HG03378 (cell line): ENCODE data around the gene BORCS5.

Experiments
- ATAC-seq: cut with Tn5 transposase; IDR thresholded peaks from one replicate; pipeline ENCODE4 v1.9.1; 2021; ENCODE audit warnings: mild to moderate bottlenecking, moderate library complexity; ENCODE audit not compliant: unreplicated experiment

Gene BORCS5

DNA sequence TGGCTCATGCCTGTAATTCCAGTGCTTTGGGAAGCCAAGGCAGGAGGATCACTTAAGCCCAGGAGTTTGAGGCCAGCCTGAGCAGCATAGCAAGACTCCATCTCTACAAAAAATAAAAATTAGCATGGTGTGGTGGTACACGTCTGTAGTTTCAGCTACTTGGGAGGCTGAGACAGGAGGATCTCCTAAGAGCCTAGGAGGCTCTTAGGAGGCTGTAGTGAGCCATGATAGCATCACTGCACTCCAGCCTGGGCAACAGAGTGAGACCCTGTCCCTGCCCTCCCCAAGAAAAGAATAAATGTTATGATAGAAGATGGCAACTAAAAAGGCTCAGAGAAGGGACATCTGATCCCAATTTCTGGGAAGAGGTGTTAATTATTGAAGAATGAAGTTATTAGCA is 3.6 kb upstream of the BORCS5 start:
- no peak for ATAC-seq

DNA sequence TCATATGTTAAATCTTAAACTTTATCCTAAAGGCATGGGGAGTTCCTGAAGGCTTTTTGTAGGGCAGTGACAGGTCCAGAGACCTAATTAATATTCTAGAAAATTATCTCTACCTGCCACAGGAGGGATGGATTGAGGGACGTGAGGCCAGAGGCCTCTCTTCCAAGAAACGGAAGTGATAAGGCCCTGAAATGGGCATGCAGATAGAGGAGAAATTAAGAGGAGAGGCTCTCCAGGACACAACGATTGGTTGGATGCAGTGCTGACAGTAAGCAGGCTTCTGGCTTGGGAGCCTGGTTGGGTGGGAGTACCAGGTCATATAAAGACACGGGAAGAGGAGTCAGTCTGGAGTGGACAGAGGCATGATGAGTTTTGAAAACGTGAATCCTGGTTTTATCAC is 3.1 kb upstream of the BORCS5 start:
- no peak for ATAC-seq

DNA sequence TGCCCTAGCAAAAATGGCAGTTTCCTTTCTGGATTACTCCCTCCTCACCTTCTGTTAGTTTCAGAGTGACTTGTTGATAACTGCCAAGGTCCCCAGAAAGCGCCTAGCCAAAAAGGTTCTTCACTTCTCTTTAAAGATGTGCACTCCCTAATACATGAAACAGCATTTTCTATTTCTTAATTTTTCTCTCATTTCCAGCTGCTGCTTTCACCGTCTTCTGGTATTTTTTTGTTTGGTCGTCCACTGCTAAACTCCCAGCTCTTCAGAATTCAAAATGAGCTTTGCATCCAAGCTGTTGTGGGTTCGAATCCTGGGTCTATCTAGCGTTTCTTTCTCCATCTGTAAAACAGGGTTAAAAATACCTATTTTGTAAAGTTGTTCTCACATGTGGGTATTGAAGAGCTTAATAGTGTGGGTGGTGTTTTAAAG is 397 bp upstream of the BORCS5 start:
- no peak for ATAC-seq

DNA sequence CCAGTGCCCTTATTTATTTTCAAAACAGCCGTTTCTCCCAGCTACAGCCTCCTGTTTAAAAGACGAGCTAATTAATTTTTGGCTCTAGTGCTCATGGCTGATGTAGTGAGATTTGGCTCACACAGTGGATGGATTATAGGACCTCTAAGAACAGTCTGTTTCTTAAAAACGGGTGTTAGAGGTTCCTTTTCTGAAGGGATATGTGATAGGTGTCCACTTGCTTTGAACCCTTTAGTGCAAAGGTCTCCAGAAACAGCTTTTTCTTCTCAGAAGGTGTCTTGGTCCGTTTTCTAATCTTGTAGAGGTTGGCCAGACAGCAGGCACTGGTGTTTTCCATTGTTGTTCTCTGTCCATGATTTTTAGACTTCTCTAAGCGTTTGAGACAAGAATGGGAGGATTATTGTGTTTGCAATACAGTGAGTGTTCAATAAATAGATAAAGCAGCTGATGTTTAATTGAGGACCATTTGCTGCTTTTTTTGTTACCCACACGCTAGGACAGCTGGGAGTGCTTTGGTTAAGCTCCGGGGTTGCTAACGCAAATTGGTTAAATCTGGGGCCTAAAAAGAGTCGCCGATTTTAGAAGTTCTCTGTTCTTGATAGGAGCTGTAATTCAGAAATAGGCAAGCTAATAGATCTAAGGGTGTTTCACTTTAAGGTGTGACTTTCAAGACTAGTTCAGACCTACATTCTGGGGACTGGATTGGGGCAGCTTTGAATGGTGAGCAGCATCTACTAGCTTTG is 1.0 kb downstream of the BORCS5 start:
- ATAC-seq = no peak

DNA sequence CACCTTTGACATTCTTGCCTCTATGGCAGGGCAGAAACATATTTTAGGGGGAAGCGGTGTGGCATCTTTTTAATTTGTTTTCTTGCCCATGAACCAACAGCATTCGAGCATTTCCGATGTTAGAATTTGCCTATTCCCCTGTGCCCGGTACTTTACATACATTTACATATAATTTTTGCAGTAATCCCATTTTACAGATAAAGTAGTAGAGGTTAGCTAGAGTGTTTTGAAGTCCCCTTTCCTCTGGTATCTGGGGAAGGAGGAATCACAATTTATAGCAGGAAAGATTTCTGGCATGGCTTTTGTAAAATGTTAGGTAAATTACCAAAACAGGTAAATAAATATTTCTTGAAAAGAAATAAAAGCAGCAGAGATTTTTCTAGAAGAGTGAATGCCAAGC is 1.6 kb downstream of the BORCS5 start:
- ATAC-seq = no peak

DNA sequence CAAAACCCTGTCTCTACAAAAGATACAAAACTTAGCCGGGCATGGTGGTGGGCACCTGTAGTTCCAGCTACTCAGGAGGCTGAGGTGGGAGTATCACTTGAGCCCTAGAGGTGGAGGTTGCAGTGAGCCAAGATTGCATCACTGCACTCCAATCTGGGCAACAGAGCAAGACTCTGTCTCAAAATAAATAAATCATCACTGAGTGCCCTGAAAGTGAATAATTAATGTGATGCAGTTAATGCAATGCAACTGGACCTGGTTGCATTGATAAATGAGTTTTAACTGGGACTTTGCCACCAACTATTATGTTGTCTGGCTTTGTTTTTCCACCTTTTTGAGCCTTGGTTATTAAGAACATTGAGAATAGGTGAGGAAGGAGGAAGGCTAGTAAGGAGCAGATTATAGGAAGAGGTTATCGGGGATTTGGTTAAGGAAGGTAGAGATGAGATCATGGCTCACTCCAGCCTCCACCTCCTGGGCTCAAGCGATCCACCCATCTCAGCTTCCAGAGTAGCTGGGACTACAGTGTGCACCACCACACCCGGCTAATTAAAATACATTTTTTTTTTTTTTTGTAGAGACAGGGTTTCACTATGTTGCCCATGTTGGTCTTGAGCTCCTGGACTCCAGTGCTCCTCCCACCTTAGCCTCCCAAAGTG is 8.0 kb downstream of the BORCS5 start:
- ATAC-seq = no peak

DNA sequence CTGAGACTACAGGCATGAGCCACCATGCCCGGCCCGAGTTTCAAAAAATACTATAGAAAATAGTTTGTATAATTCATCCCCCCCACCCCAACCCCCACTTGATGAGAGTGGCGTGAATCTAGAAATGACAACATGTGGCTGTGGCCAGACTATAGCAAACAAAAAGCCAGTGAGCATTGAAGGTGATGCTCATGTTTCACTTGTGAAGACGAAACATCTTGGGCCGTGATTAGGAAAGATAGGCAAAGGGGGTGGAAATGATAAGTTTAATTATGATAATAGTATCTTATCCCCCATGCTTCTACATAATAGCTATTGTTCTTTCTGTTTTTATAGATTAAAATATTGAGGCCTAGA is 8.5 kb downstream of the BORCS5 start:
- no peak for ATAC-seq

DNA sequence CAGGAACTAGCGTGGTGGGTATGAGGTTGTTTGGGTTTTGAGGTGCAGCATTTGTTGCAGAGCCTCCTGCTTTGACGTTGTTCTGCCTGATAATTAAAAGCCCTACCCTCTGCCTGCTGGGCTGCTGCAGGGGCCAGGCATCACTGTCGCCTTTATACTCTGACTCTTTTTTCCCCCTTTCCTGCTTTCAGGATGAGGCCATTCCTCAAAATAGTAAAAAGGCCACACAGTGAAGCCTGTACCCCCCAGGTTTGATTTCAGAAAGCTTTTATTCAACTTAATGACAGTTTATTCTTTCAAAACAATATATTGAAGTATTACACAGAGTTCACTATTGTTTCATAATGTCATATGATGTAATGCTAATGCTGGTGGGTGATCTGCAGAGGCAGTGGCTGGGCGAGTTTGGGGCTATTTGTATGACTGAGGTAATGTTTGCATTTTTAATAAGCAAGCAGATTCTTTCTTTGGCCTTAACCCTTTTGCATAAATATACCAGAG is 9.1 kb downstream of the BORCS5 start:
- ATAC-seq = no peak

DNA sequence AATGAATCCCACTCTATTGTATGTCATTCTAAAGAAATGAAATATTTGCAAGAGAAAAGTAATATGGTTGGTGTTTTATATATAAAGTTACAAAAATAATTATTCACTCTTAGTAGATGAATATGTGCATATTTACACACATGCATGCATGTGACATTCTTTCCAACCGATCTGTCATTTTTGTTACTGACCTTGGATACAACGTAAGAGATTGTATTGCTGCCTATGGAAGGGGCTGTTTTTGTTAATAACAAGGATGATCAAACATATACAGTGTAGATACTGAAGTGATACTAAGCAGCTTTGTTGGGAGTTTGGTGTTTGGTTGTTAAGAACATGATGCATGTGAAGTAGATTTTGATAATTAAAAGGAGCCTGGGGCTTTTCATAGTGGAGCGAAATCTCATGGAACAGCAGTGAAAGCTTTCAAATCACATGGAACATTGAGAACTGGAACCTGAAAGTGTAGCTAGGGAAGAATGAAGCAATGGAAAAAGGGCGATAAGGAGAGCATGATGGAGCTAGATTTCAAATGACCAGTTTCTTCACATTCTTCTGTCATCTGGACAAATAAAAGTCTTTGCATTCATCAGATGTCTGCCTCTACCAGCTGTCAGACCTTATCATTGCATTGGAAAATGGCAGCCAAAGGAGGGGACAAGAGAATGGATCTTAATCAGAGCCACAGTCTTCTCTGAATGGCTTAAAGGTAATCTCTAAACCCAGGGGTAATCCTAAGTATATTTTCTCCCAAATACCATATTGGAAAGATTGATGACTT is 10.0 kb downstream of the BORCS5 start:
- ATAC-seq = no peak

DNA sequence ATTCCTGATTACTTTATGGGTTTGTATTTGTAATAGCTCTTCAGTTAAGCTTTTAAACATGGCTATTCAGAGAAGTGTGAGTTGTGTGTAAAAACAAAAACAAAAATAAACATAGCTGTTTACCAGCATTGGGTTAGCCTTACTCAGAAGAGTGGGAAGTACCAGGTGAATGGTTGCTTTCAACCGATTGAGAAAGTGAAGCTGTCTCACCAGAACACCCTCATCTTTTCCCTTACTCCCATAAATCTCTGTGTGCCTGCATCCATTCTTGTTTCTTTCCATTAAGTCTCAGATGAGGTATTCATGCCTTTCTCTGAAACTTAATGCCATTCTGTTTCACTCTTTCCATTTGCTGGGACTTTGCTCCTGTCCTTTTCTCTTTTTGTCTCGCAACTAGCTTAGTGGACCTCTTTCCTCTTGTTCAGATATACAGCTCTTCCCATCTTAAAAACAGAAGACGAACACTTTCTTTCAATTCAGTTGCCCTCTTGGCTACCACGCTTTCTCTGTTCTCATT is 10.7 kb downstream of the BORCS5 start:
- no peak for ATAC-seq

DNA sequence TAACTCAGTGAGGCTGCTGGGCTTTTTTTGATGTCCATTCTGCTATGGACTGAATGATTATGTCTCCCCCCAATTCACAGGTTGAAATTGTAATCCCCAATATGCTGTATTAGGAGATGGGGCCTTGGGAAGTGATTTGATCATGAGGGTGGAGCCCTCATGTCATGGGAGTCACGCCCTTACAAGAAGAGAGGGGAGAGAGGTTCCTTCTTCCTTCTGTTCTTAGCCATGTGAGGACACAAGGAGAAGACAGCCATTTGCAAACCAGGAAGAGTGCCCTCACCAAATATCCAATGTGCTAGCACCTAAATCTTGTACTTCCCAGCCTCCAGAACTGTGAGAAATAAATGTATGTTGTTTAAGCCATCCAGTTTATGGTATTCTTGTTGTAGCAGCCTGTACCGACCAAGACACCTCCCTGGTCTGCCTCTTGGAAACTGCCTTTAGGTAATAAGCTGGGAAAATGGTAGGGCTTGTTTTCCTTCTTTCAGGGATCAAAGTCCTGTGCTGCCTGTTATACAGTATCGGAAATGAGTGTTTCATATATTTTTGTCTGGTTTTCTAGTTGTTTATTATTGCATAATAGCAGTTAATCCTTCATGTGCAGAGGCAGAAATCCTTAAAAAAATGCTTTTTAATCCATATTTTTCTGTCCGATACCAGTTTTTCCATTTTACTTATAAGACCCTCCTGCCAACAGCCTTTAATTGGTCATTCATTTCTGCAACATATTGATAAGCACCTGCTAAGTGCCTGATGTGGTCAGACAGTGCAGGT is 16.3 kb downstream of the BORCS5 start:
- no peak for ATAC-seq

DNA sequence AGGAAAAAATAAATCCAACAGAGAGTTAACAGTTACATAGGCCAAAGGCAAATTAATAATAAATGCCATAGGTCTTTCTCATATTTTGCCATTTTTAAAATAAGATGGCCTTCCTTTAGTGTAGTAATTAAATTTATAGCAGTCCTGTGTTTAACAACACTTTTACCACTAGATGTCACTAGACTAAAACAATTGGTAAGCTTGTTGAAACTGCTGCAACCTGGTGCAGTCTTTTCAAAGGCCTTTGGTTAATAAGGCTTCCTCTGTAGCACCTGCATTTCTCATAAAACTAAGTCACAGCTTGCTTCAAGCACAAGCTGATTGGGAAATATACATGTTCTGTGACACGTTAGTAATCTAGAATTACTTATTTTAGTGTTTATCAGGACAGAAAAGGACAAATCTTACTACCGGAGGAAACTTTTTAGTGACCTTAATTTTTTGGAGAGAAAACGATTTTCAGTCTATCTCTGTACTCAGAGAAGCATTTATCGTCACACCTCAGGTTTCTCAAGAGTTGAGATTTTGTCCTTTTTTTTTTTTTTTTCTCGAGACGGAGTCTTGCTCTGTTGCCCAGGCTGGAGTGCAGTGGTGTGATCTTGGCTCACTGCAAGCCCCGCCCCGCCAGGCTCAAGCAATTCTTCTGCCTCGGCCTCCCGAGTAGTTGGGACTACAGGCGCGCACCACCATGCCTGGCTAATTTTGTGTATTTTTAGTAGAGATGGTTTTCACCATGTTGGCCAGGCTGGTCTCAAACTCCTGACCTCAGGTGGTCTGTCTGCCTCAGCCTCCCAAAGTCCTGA is 20.0 kb downstream of the BORCS5 start:
- ATAC-seq = peak; percentile 65

DNA sequence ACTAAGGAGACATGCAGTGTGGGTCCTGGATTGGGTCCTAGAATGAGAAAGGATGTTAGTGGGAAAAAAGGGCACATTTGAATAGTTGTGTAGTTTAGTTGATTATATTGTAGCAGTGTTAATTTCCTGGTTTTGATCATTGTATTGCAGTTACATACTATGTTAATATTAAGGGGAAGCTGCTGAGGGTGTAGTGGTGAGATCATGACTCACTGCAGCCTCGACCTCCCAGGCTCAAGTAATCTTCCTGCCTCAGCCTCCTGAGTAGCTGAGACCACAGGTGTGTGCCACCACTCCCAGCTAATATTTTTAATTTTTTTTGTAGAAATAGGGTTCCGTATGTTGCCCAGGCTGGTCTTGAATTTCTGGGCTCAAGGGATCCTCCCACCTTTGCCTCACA is 21.7 kb downstream of the BORCS5 start:
- ATAC-seq = no peak

DNA sequence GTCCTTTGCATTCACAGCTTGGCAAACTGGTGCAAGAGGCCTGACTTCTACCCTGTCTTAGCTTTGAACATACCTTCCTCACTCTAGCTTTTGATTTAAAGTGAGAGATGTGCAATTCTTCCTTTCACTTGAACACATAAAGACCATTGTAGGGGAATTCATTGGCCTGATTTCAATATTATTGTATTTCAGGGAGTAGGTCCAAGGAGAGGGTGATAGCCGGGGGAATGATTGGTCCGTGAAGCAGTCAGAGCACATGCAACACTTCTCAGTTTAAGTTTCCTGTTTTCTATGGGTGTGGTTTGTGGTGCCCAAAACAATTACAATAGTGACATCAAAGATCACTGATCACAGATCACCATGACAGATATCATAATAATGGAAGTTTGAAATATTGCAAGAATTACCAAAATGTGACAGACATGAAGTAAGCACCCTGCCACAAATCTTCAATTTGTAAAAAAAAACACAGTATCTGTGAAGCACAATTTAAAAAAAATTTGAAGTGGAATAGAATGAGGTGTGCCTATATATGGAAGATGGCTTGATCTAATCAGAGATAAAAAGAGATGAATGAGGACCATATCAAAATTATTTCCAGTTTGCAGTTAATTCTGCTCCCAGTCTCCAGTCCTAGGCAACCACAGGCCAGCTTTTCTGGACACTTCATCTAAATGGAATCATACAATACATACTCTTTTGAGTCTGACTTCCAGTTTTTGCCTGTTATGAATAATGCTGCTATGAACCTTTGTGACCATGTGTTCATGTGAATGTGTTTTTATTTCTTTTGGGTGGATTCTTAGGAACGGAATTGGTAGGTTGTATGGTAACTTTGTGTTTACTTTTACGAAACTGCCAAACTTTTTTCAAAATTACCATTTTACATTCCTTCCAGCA is 23.2 kb downstream of the BORCS5 start:
- peak; percentile 60 for ATAC-seq

DNA sequence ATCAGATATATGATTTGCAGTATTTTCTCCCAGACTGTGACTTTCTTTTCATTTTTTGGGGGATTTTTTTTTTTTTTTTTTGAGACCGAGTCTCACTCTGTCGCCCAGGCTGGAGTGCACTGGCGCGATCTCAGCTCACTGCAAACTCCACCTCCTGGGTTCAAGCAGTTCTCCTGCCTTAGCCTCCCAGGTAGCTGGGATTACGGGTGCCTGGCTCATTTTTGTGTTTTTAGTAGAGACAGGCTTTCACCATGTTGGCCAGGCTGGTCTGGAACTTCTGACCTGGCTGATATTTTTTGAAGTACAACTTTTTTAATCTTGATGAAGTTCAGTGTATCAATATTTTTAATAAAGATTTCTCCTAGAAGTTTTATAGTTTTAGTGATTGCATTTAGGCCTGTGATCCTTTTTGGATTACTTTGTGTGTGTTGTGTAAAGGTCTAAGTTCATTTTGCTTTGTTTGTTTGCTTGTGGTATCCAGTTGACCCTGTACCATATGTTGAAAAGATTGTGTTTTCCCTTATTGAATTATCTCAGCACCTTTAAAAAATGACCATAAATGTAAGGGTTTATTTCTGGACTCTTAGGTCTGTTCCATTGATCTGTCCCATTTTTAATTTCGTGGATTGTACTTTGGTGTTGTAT is 24.2 kb downstream of the BORCS5 start:
- ATAC-seq = no peak

DNA sequence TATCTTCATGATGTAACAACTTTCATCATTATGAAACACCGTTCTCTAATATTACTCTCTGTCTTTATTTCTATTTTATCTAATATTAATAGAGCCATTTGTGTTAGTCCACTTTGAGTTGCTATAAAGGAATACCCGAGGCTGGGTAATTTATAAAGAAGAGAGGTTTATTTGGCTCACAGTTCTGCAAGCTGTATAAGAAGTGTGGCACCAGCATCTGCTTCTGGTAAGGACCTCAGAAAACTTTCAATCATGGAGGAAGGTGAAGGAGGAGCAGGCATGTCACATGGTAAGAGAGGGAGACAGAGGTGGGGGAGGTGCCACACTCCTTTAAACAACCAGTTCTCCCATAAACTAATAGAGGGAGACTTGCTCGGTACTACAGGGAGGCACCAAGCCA is 25.1 kb downstream of the BORCS5 start:
- no peak for ATAC-seq

DNA sequence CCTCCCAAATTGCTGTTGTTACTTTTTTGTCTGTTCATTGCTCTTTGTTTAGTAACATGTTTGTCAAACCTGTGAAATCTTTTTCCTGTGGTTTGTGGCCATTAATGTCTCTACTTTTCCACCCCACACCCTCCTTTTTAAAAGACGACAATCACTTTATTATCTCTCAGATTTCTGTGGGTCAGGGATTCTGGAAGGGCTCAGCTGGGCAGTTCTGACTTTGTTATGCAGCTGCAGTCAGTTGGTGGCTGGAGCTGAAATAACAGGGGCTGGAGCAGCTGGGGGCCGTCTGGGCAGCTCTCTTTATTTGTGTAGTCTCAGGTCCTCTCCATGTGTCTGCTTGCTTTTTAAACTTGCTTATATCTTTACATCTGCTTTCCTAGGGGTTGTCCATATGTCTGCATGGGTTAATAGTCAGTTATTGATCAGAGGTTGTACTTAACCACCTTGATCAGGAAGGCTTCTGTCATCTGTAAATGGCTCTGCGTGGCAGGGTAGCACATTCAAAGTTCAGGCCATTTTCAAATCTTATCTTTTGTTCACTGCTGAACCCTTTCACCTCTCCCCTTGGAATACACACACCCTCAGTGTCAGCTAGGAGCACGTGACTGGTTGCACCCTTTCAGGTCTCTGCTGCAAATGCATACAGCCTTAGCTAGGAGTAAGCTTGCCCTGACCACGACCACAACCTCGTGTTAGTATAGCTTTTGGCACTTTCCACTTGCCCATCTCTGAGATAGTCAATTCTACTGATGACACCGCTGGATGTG is 27.9 kb downstream of the BORCS5 start:
- ATAC-seq = no peak

DNA sequence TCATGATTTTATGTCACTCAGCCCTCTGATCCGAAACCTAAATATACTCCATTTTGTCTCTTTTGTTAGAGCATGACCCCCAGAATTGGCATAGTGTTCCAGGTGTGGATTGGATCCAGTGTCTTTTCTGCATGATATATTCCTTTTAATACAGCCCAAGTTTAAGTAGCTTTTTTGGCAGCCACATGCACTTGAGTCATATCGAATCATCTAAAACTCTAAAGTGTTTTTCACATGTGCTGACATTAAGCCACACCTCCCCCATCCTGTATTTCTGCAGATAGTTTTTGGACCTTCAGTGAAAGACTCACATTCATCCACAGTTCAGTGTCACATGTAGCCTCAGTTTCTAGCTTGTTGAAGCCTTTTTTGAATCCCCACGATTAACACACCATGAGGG is 30.6 kb downstream of the BORCS5 start:
- ATAC-seq = no peak
